Panc1 (cell line): ENCODE measurements around the gene PLCB1. TPM values are rescaled to one million over a fixed set of nuclear protein-coding genes. Genes with fewer than 3 reads are reported as not detected.

ENCODE experiments used
- ATAC-seq: fragments of 200-7000 bp; cut with Tn5 transposase; 2 replicates; pipeline ENCODE4 v1.9.1; 2020; ENCODE audit warnings: mild to moderate bottlenecking, moderate library complexity
- BruUV-seq: library from RNA; stranded (reverse); fragments of 400-500 nt; replicated peaks from 2 replicates; lab custom pipeline; 2021; lab: Mats Ljungman, UMichigan
- CTCF ChIA-PET: fragments of 300-600 bp; sonication (Branson Sonifier 250); formaldehyde crosslinking; loops from one replicate; lab custom pipeline; 2022; ENCODE audit warnings: antibody characterized with exemption; lab: Charles Lee
- POLR2A ChIA-PET: fragments of 300-600 bp; sonication (Branson Sonifier 250); formaldehyde crosslinking; loops from one replicate; lab custom pipeline; 2022; ENCODE audit warnings: antibody characterized with exemption; lab: Charles Lee
- DNase-seq: peaks from one replicate; pipeline ENCODE4 v3.0.0-alpha.2; 2010; ENCODE audit warnings: low read depth, low spot score
- H3K27ac ChIP-seq: 2 replicates; pipeline ENCODE4 v1.5.1; 2011; ENCODE audit warnings: mild to moderate bottlenecking, low read length, inconsistent platforms
- H3K27me3 ChIP-seq: fragments of 200-500 bp; sonication (Bioruptor generic); 2 replicates; pipeline ENCODE4 v1.6.0; 2014; ENCODE audit warnings: low read length, inconsistent platforms; ENCODE audit not compliant: control insufficient read depth, insufficient read depth
- H3K36me3 ChIP-seq: fragments of 200-500 bp; sonication (Bioruptor generic); 2 replicates; pipeline ENCODE4 v1.5.1; 2014; ENCODE audit warnings: inconsistent platforms, mild to moderate bottlenecking, low read length, moderate library complexity; ENCODE audit not compliant: control insufficient read depth, insufficient read depth
- H3K4me1 ChIP-seq: 2 replicates; pipeline ENCODE4 v1.5.1; 2011; ENCODE audit warnings: inconsistent platforms, mild to moderate bottlenecking, low read length, moderate library complexity; ENCODE audit not compliant: control insufficient read depth, insufficient read depth
- H3K4me3 ChIP-seq, 2 experiments: 2 replicates each; pipeline ENCODE4 v1.5.1; 2011 to 2012; ENCODE audit warnings: low read depth in 2 of 2, low read length in 2 of 2, mild to moderate bottlenecking in 2 of 2, inconsistent platforms in 1 of 2, moderate library complexity in 1 of 2
- H3K9me3 ChIP-seq: fragments of 200-500 bp; sonication (Bioruptor generic); 2 replicates; pipeline ENCODE4 v1.5.1; 2014; ENCODE audit warnings: low read depth, mild to moderate bottlenecking, inconsistent platforms, low read length, moderate library complexity; ENCODE audit not compliant: control insufficient read depth, insufficient read depth
- CTCF ChIP-seq: fragments of 450-650 bp; IDR thresholded peaks from 2 replicates; pipeline ENCODE4 v1.5.1; 2017; ENCODE audit warnings: mild to moderate bottlenecking
- POLR2AphosphoS5 ChIP-seq: IDR thresholded peaks from 2 replicates; pipeline ENCODE4 v1.6.1; 2012; ENCODE audit warnings: mild to moderate bottlenecking, low read depth, low read length, moderate library complexity
- REST ChIP-seq, 2 experiments: IDR thresholded peaks; 2 replicates each; pipeline ENCODE4 v1.6.1; 2011 to 2012; ENCODE audit warnings: low read depth in 2 of 2, control low read depth in 1 of 2, low read length in 1 of 2, mild to moderate bottlenecking in 1 of 2, moderate library complexity in 1 of 2; ENCODE audit not compliant: insufficient read depth in 1 of 2
- SIN3A ChIP-seq: IDR thresholded peaks from 2 replicates; pipeline ENCODE4 v1.6.1; 2012; ENCODE audit warnings: low read depth, mild to moderate bottlenecking, low read length, moderate library complexity, borderline replicate concordance; ENCODE audit not compliant: insufficient read depth
- TCF7L2 ChIP-seq: IDR thresholded peaks from 2 replicates; pipeline ENCODE4 v1.6.1; 2011; ENCODE audit warnings: mild to moderate bottlenecking, low read depth, low read length, inconsistent platforms
- in situ Hi-C: cut with HindIII; loops from 2 replicates; pipeline ENCODE4 v1.10.0; 2016; ENCODE audit warnings: low sequenced_read_pairs, low pct_unique_long_range_greater_than_20kb
- intact Hi-C: fragments of 100-400 bp; cut with micrococcal nuclease; formaldehyde crosslinking; loops from one replicate; pipeline ENCODE4 v1.10.0; 2022; ENCODE audit not compliant: unreplicated experiment
- total RNA-seq: library from RNA; stranded (reverse); gene quantifications from one replicate; pipeline ENCODE4 v1.2.1, GENCODE V29; 2021; ENCODE audit not compliant: unreplicated experiment

Gene PLCB1
- total RNA-seq, 1 experiment from 2014 or later, result 0.59 TPM

DNA sequence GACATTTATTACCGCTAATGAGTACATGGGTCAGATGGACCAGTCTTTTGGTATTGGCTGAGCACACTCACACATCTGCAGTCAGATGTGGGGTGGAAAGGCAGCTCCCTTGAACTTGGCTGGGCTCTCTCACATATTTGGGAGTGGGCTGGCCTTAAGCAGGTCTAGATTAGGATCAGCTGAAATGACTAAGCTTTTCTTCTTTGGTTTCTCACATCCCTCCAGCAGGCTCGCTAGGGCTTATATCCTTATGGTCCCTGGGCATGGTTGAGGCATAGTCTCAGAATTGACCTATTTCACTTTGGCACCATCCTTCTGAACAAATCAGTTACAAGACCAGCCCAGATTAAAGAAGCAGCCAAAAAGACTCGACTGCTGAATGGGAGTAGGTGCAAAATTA lies 14.4 kb upstream of the PLCB1 start:
- Histone ChIP-seq H3K4me3 (no peak overlapping the region), H3K36me3 (no peaks in the 10 kb centered on the region), H3K9me3 (no peaks in the 10 kb centered on the region), H3K27ac (no peak overlapping the region), H3K4me1 (no peaks in the 10 kb centered on the region), H3K27me3 (no peaks in the 10 kb centered on the region)
- intact Hi-C loops (no loop called here), in situ Hi-C loops (no loop called here)
- no TSS peak for BruUV-seq
- CTCF ChIA-PET, result no interaction called here
- no peak for TF ChIP-seq REST (IDR thresholded peaks at IDR 0.05; ENCODE audit: insufficient read depth in 1 of 2, low read depth in 2 of 2, low read length in 1 of 2)
- TF ChIP-seq CTCF, result no peak
- no peak for TF ChIP-seq SIN3A
- no peak for TF ChIP-seq POLR2AphosphoS5
- TF ChIP-seq TCF7L2, result no peak
- no peak for DNase-seq
- POLR2A ChIA-PET, result no interaction called here
- ATAC-seq, result no peak

GRCh38 chr20:8118039-8118438 lies 14.0 kb upstream of the PLCB1 start:
- in situ Hi-C loops, result no loop called here
- Histone ChIP-seq H3K4me3 (no peak overlapping the region), H3K27ac (no peak overlapping the region), H3K36me3 (no peaks in the 10 kb centered on the region), H3K9me3 (no peaks in the 10 kb centered on the region), H3K4me1 (no peaks in the 10 kb centered on the region), H3K27me3 (no peaks in the 10 kb centered on the region)
- ATAC-seq, result no peak
- BruUV-seq, result no TSS peak
- ChIA-PET POLR2A (no interaction called here), CTCF (no interaction called here)
- intact Hi-C loops, result no loop called here
- no peak for DNase-seq
- TF ChIP-seq REST (IDR thresholded peaks at IDR 0.05; ENCODE audit: insufficient read depth in 1 of 2, low read depth in 2 of 2, low read length in 1 of 2), result no peak
- no peak for TF ChIP-seq SIN3A
- no peak for TF ChIP-seq POLR2AphosphoS5
- no peak for TF ChIP-seq TCF7L2
